ENCODE data around the gene C1QTNF1. TPM values are rescaled to one million over a fixed set of nuclear protein-coding genes. Genes with fewer than 3 reads are reported as not detected.
"Not testable (repeated sequence)": the region's sequence is repeated elsewhere in the genome, so short reads cannot be mapped to it uniquely, and the experiment has no call there.

C1QTNF1 gene
- total RNA-seq, 2 experiments from 2014 or later, result not detected

DNA sequence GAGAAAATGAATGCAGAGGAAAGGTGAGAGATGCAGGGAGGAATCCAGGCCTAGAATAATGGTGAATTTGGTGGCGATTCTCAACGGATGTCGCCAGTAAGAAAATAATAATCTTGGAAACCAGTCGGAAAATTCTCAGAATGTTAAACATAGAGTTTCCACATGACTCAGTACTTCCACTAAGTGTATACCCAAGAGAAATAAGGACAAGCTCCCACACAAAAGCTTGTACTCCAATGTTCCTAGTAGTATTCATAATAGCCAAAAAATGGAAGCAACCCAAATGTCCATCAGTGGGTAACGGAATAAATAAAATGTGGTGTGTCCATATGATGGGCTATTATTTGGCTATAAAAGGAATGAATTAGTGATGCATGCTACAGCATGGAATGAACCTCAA lies 31.2 kb downstream of the C1QTNF1 start:
- peaks cover 4% of the 10 kb centered on the region for H3K36me3 Mint-ChIP-seq (ENCODE audit: low read depth)
- ChIA-PET CTCF (no interaction called here), POLR2A (no interaction called here)
- peaks cover 13% of the 10 kb centered on the region for H3K9me3 Mint-ChIP-seq
- DNase-seq, result no peak
- no peak overlapping the region for H3K4me3 Mint-ChIP-seq
- H3K4me1 Mint-ChIP-seq, result peaks cover 3% of the 10 kb centered on the region
- H3K27me3 Mint-ChIP-seq, result peaks cover 14% of the 10 kb centered on the region
- H3K27ac Mint-ChIP-seq, result no peak overlapping the region

DNA sequence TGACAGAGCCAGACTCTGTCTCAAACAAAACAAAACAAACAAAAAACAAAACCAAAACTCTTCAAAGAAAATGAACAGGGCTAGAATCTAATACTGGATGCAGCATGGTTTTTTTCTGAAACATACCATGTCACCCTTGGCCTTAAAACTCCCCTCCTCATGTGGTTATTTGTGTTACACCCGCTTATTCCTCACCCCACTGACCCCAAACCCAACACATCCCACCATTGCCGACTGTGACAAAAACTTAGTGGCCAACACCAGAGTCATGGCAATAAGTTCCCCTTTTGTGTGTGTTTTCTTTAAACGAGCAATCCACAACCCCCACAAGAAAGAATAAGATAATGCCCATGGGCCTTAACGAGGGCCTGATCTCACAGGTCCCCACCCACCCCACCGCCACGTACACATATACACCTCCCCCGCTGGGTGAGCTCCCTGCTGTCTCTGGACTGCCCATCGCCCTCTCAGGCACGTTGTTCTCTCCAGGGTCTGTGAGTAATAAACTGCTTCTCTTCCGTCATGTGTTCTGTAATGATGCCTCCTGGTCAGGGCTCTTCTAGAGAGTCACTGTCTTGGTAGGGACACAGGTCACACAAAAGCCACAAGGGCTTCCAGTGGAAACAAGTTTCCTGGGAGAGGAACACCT lies 33.9 kb downstream of the C1QTNF1 start:
- ChIA-PET CTCF (interaction anchor here (0.6 to 1.7 kb wide), 2 partner anchors 12 to 824 kb away, joined by 3 to 6 read pairs; no protein-coding TSS in a partner anchor), POLR2A (no interaction called here)
- Mint-ChIP-seq H3K27me3 (peaks cover 11% of the 10 kb centered on the region), H3K4me1 (peaks cover 3% of the 10 kb centered on the region), H3K9me3 (peaks cover 13% of the 10 kb centered on the region), H3K36me3 (ENCODE audit: low read depth) (peaks cover 4% of the 10 kb centered on the region), H3K4me3 (no peak overlapping the region), H3K27ac (no peak overlapping the region)
- no peak for DNase-seq

DNA sequence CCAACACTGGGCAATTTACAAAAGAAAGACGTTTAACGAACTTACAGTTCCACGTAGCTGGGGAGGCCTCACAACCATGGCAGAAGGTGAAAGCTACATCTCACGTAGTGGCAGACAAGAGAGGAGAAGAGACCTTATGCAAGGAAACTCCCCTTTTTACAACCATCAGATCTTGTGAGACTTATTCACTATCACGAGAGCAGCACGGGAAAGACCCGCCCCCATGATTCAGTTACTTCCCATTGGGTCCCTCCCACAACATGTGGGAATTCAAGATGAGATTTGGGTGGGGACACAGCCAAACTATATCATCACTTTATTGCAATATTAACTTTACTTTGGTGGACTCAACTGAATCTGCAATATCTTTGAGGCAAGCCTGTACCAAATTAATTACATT lies 38.7 kb downstream of the C1QTNF1 start:
- Mint-ChIP-seq H3K36me3 (ENCODE audit: low read depth) (peaks cover 2% of the 10 kb centered on the region), H3K9me3 (no peaks in the 10 kb centered on the region), H3K27ac (no peak overlapping the region), H3K4me1 (peaks cover 6% of the 10 kb centered on the region), H3K4me3 (no peak overlapping the region), H3K27me3 (peaks cover 4% of the 10 kb centered on the region)
- no peak for DNase-seq
- POLR2A ChIA-PET, result no interaction called here
- CTCF ChIA-PET, result interaction anchor here (0.5 to 1.0 kb wide), 3 partner anchors 10 to 31 kb away, joined by 3 to 4 read pairs (median 3); no protein-coding TSS in a partner anchor

DNA sequence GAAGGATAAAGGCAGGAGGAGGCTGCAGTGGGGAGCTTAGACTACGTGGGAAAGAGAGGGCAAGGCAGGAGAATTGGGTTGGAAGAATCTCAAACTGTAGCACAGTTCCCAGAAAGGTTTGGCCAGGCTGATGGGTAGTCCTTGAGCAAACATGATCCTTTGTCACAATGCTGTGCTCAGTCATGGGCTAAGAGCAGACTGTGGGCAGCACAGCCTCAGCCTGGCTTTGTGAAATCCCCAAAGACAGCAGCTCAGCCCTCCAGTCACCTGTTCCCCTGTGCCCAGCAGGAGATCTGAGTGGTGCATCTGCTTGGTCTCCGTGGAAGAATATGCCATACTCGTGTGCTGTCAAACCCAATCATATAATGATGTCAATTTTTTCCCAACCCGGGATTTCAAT lies 40.1 kb downstream of the C1QTNF1 start:
- ChIA-PET POLR2A (no interaction called here), CTCF (interaction anchor here (1.6 kb wide), 1 partner anchor 84 kb away, joined by 4 read pairs; no protein-coding TSS in a partner anchor)
- Mint-ChIP-seq H3K36me3 (ENCODE audit: low read depth) (no peaks in the 10 kb centered on the region), H3K4me1 (peaks cover 3% of the 10 kb centered on the region), H3K4me3 (no peak overlapping the region), H3K9me3 (no peaks in the 10 kb centered on the region), H3K27ac (no peak overlapping the region), H3K27me3 (peaks cover 1% of the 10 kb centered on the region)
- DNase-seq, result no peak

DNA sequence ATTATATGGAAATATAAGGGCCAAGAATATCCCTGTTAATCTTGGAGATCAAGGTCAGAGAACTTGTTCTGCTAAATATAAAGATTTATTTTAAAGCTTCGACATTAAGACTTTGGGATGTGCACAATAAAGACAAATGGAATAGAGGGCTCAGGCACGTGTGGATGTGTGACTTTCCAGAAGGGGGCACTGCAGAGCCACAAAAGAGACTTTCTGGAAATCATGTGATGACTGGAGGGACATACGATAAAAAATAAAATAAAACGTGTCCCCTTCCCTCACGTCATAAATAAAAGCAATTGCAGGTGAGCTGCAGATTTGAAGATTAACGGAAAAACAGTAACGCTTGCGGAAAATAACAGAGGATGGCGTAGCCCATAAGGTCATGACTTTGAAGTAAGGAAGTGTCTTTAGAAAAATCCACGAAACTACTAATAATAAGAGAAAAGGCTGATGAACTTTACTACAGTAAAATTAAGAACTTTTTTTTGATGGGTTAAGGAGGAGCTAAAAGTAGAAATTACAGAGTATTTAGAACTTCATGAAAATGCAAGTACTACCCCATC lies 41.2 kb downstream of the C1QTNF1 start:
- peak; percentile 44 for DNase-seq
- CTCF ChIA-PET, result interaction anchor here (0.6 to 1.6 kb wide), 6 partner anchors 9 to 326 kb away, joined by 3 to 8 read pairs (median 3); partner anchors contain the start of gene ENGASE
- Mint-ChIP-seq H3K27ac (no peak overlapping the region), H3K4me3 (no peak overlapping the region), H3K4me1 (peaks cover 3% of the 10 kb centered on the region), H3K27me3 (peaks cover 1% of the 10 kb centered on the region), H3K36me3 (ENCODE audit: low read depth) (no peaks in the 10 kb centered on the region), H3K9me3 (no peaks in the 10 kb centered on the region)
- POLR2A ChIA-PET, result no interaction called here

DNA sequence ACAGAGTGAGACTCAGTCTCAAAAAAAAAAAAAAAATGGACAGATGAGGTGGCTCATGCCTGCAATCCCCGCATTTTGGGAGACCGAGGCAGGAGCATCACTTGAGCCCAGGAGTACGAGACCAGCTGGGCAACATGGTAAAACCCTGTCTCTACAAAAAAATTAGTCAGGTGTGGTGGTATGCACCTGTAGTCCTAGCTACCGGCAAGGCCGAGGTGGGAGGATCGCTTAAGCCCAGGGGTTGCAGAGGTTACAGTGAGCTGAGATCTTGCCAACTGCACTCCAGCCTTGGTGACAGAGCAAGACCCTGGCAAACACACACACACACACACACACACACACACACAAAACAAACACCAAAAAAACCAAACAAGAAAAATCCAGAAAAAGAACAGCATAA lies 43.0 kb downstream of the C1QTNF1 start:
- ChIA-PET CTCF (interaction anchor here (0.8 kb wide), 1 partner anchor 325 kb away, joined by 5 read pairs; no protein-coding TSS in a partner anchor), POLR2A (no interaction called here)
- Mint-ChIP-seq H3K27ac (no peak overlapping the region), H3K36me3 (ENCODE audit: low read depth) (no peaks in the 10 kb centered on the region), H3K4me3 (no peak overlapping the region), H3K9me3 (no peaks in the 10 kb centered on the region), H3K4me1 (peaks cover 3% of the 10 kb centered on the region), H3K27me3 (peaks cover 4% of the 10 kb centered on the region)
- DNase-seq, result no peak

DNA sequence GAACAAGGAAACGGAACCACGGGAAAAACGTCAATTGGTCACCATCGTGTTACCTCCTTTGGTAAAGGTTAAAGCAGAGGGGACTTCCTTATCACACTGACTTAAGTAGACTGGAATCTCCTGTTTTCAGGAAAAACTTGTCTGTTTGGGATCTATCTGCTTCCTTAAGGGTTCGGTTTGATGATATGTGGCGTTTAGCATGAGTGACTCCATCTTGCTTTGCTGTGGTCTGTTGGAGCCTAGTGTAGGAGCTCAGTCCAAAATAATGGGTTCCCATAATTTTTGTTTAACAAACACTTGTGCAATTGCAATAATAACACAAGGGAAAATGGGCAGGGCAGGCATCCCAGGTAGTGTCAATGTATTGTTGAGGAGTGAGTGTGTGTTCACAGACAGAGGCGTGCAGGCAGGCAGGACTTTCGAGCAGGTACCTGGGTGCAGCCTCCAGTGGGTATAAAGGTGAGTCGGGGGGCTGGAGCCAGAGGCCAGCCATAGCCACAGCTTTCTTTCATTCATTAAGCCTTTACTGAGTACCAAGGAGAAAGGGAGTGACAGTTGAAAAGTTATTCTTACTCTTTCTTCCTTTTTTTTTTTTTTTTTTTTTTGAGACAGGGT lies 46.4 kb downstream of the C1QTNF1 start:
- CTCF ChIA-PET, result interaction anchor here (0.7 to 1.3 kb wide), 2 partner anchors 330 to 667 kb away, joined by 3 read pairs; no protein-coding TSS in a partner anchor
- no peak overlapping the region for H3K27ac Mint-ChIP-seq
- peaks cover 4% of the 10 kb centered on the region for H3K27me3 Mint-ChIP-seq

DNA sequence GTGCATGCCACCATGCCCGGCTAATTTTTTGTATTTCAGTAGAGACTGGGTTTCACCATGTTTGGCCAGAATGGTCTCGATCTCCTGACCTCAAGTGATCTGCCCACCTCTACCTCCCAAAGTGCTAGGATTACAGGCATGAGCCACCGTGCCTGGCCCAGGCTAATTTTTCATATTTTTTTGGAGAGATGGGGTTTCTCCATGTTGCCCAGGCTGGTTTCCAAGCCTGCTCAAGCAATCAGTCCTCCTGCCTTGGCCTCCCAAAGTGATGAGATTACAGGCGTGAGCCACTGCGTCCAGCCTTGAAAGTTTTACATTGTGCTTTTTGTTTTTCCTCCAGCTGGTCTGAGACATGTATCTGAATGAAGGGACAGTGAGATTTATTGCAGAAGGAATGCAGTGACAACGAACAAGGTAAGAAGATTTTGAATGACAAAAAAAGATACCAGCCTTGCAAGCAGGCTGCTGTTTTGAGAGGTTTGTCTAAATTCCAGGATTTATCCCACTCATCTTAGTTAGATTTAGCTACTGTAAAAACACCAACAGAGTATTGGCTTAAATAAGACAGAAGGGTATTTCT lies 47.3 kb downstream of the C1QTNF1 start:
- H3K27me3 Mint-ChIP-seq, result peaks cover 4% of the 10 kb centered on the region
- no peaks in the 10 kb centered on the region for H3K36me3 Mint-ChIP-seq (ENCODE audit: low read depth)
- peaks cover 16% of the 10 kb centered on the region for H3K4me1 Mint-ChIP-seq
- H3K4me3 Mint-ChIP-seq, result no peak overlapping the region
- DNase-seq, result no peak
- CTCF ChIA-PET, result interaction anchor here (1.2 to 1.3 kb wide), 2 partner anchors 16 to 329 kb away, joined by 3 read pairs; no protein-coding TSS in a partner anchor
- H3K9me3 Mint-ChIP-seq, result no peaks in the 10 kb centered on the region
- no peak overlapping the region for H3K27ac Mint-ChIP-seq
- POLR2A ChIA-PET, result no interaction called here

More for the DNA sequence above, 46.4 kb downstream of the C1QTNF1 start:
- peaks cover 7% of the 10 kb centered on the region for H3K4me1 Mint-ChIP-seq
- POLR2A ChIA-PET, result no interaction called here
- no peaks in the 10 kb centered on the region for H3K9me3 Mint-ChIP-seq
- no peak for DNase-seq
- H3K36me3 Mint-ChIP-seq (ENCODE audit: low read depth), result no peaks in the 10 kb centered on the region
- H3K4me3 Mint-ChIP-seq, result no peak overlapping the region

DNA sequence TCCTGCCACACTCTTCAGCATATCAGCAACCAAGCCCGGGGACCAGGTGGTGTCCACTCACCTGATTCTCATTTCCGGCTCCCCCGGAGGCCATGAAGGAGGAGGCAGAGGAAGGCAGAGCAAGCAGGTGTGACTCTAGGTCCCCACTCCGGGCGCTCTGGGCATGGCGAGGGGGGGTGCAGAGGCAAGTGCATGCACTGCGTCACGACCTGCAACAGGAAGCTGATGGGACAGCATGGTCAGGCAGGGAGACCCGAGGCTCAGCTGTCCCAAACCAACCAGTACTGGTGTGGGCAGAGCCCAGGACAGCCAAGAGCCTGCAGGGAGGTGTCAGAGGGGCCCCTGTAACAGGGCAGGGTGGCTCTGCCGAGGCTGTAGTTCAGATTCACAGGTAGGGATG lies 48.6 kb downstream of the C1QTNF1 start:
- Mint-ChIP-seq H3K36me3 (ENCODE audit: low read depth) (no peaks in the 10 kb centered on the region), H3K4me1 (peaks cover 16% of the 10 kb centered on the region)

DNA sequence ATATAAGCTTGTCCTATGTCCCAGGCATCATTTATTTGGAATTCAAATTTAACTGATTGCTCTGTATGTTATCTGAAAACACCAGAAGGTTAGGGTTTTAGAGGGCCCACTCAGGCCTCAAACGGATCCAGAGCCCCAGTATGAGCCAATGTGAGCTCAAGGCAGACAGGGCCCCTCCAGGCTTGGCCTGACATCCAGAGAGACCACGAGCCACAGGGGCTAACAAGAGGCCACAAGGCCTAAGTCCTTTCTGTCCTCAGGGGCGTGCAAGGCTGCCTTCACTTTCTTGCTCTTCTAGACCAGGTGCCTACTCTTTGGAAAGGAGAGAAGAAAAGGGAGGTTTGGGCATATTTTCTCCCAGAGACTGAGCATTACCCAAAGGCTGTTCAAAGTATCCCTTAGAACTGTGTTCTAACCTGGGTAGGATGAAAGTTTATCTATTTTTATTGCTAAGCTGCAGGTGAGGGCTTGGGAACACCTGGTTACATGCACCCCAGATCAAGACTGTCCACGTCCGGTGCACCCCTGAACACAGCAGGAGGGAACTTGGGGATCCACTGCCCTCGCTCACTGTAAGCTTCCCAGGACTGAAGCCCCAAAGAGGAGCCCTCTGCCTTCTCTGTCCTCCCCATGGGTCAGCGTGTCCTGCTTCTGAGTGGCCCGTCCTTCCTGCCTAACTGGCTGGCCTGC lies 49.2 kb downstream of the C1QTNF1 start:
- H3K4me1 Mint-ChIP-seq, result peaks cover 16% of the 10 kb centered on the region
- DNase-seq, result no peak
- H3K27me3 Mint-ChIP-seq, result peaks cover 2% of the 10 kb centered on the region
- ChIA-PET POLR2A (no interaction called here), CTCF (interaction anchor here (0.9 to 2.7 kb wide), 4 partner anchors 8 to 363 kb away, joined by 3 to 8 read pairs (median 6); no protein-coding TSS in a partner anchor)
- no peaks in the 10 kb centered on the region for H3K9me3 Mint-ChIP-seq
- no peak overlapping the region for H3K27ac Mint-ChIP-seq
- no peaks in the 10 kb centered on the region for H3K36me3 Mint-ChIP-seq (ENCODE audit: low read depth)
- H3K4me3 Mint-ChIP-seq, result no peak overlapping the region

More for the DNA sequence above, 48.6 kb downstream of the C1QTNF1 start:
- DNase-seq, result no peak
- Mint-ChIP-seq H3K27me3 (peaks cover 2% of the 10 kb centered on the region), H3K9me3 (no peaks in the 10 kb centered on the region), H3K4me3 (no peak overlapping the region), H3K27ac (no peak overlapping the region)
- ChIA-PET POLR2A (no interaction called here), CTCF (interaction anchor here (0.9 to 1.5 kb wide), 3 partner anchors 11 to 364 kb away, joined by 3 to 4 read pairs (median 3); no protein-coding TSS in a partner anchor)

DNA sequence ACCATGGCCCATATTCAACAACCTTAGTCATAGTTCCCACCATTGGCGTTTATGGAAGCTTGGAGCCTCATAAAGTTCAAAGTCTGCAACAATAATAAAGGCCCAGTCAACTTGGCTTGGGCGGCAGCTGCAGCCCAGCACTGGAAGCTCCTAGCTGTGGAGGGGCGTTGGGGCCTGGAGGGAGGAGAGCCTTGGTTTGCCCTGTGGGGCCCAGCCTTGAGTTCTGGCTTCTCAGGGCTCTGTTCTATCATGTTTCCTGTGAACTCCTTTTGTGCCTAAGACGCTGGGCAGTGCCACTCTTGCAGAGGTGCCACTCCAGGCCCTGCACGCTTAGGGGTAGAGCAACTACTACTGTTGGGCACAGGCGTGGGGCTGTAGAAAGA lies 49.7 kb downstream of the C1QTNF1 start:
- no peak for DNase-seq
- Mint-ChIP-seq H3K4me3 (peak overlapping the region; percentile 71), H3K4me1 (peaks cover 16% of the 10 kb centered on the region), H3K36me3 (ENCODE audit: low read depth) (no peaks in the 10 kb centered on the region), H3K27ac (no peak overlapping the region), H3K27me3 (peaks cover 2% of the 10 kb centered on the region), H3K9me3 (no peaks in the 10 kb centered on the region)
- POLR2A ChIA-PET, result no interaction called here
- CTCF ChIA-PET, result interaction anchor here (1.5 to 2.7 kb wide), 3 partner anchors 9 to 14 kb away, joined by 4 to 8 read pairs (median 7); no protein-coding TSS in a partner anchor

DNA sequence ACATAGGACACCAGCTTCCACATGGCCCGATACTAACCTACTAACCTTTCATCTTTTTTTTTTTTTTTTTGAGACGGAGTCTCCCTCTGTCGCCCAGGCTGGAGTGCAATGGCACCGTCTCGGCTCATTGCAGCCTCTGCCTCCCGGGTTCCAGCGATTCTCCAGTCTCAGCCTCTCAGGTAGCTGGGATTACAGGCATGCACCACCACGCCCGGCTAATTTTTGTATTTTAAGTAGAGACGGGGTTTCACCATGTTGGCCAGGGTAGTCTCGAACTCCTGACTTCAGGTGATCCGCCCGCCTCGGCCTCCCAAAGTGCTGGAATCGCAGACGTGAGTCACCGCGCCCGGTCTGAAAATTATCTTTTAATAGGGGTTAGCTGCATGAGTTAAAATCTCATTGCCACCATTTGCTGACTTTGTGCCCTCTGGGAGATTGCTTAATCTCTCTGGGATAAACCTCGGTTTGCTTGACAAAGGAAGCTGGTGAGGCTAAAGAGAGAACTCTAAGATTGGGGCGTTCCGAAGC lies 50.2 kb downstream of the C1QTNF1 start:
- H3K36me3 Mint-ChIP-seq (ENCODE audit: low read depth); H3K9me3 Mint-ChIP-seq; H3K27me3 Mint-ChIP-seq; POLR2A ChIA-PET; DNase-seq: not testable (repeated sequence)
- CTCF ChIA-PET, result interaction anchor here (0.6 to 2.7 kb wide), 5 partner anchors 9 to 788 kb away, joined by 3 to 8 read pairs (median 4); no protein-coding TSS in a partner anchor
- Mint-ChIP-seq H3K4me1 (peaks cover 16% of the 10 kb centered on the region), H3K27ac (peak overlapping the region; percentile 86), H3K4me3 (peak overlapping the region; percentile 71)

Data from activated CD4-positive, alpha-beta T cell treated with anti-CD3 and anti-CD28 coated beads, Interleukin-2, amount 10 ng/mL, durations not matched to agents 7 days and 5 days (primary cell).